ENCODE results near the gene PDPK1.

PDPK1 gene

DNA sequence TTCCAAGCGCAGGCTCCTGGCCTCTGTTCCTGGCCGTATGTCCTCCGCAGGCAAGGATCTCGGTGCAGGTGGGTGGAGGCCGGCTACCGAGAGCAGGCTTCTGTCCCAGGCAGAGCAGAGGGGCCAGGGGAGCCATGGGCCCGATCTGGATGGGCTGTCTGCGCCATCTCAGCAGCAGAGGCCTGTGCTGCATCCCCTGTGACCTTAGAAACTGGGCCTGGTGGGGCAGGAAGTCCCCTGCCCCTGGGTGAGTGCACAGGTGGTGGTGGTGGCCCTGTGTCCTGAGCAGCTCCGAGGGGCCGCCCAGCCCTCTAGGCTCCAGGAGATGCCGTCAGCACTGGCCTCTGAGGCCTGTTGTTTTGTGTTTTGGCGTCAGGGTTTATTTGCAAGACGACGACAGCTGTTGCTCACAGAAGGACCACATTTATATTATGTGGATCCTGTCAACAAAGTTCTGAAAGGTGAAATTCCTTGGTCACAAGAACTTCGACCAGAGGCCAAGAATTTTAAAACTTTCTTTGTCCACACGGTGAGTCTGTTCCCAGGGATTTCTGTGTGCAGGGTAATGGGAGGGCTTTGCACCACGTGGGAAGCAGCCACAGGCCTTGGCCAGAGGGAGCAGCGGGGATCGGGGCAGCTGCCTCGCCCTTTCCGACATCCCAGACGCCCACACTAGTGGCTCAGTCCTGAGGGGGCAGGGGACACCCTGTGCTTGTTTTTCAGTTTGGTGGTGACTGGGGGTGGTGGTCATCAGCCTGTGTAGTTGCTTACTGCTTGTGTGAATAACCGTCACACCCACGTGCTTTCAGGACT is 59.1 kb downstream of the PDPK1 start:
- TF ChIP-seq ISL1 (CRISPR knock-in tag; IDR thresholded peaks at IDR 0.05): no peak
- TF ChIP-seq ZFP3 (CRISPR knock-in tag; IDR thresholded peaks at IDR 0.05): no peak
- no peak for TF ChIP-seq TOX (CRISPR knock-in tag; IDR thresholded peaks at IDR 0.05; ENCODE audit: borderline replicate concordance)
- TF ChIP-seq CSDC2 (CRISPR knock-in tag; IDR thresholded peaks at IDR 0.05): no peak
- TF ChIP-seq ZFP30 (CRISPR knock-in tag; IDR thresholded peaks at IDR 0.05): no peak
- no peak for TF ChIP-seq ARNTL (CRISPR knock-in tag; IDR thresholded peaks at IDR 0.05; ENCODE audit: borderline replicate concordance, low read depth)
- TF ChIP-seq CSRNP3 (CRISPR knock-in tag; IDR thresholded peaks at IDR 0.05): no peak
- ATAC-seq: no peak

- ATAC-seq: no peak
These were observed 59.7 kb downstream of the PDPK1 start for GRCh38 chr16:2597560-2597902.

More at GRCh38 chr16:2597560-2597902, 59.7 kb downstream of the PDPK1 start:
- TF ChIP-seq RARB (CRISPR knock-in tag; IDR thresholded peaks at IDR 0.05): no peak
- TF ChIP-seq ESRRG (CRISPR knock-in tag; IDR thresholded peaks at IDR 0.05): no peak
- TF ChIP-seq PPARA (CRISPR knock-in tag; IDR thresholded peaks at IDR 0.05; ENCODE audit: borderline replicate concordance): no peak
- TF ChIP-seq ISL1 (CRISPR knock-in tag; IDR thresholded peaks at IDR 0.05): no peak
- no peak for TF ChIP-seq ZNF8 (CRISPR knock-in tag; IDR thresholded peaks at IDR 0.05)
- no peak for TF ChIP-seq PATZ1 (CRISPR knock-in tag; IDR thresholded peaks at IDR 0.05; ENCODE audit: borderline replicate concordance)
- TF ChIP-seq SNAI2 (CRISPR knock-in tag; IDR thresholded peaks at IDR 0.05): no peak
- TF ChIP-seq CSRNP3 (CRISPR knock-in tag; IDR thresholded peaks at IDR 0.05): no peak
- no peak for TF ChIP-seq TOX (CRISPR knock-in tag; IDR thresholded peaks at IDR 0.05; ENCODE audit: borderline replicate concordance)
- no peak for TF ChIP-seq ZNF70 (CRISPR knock-in tag; IDR thresholded peaks at IDR 0.05)
- TF ChIP-seq ZFP3 (CRISPR knock-in tag; IDR thresholded peaks at IDR 0.05): no peak
- TF ChIP-seq ARNTL (CRISPR knock-in tag; IDR thresholded peaks at IDR 0.05; ENCODE audit: borderline replicate concordance, low read depth): no peak
- no peak for TF ChIP-seq CSDC2 (CRISPR knock-in tag; IDR thresholded peaks at IDR 0.05)
- no peak for TF ChIP-seq ZFP30 (CRISPR knock-in tag; IDR thresholded peaks at IDR 0.05)
- no peak for TF ChIP-seq GLIS3 (CRISPR knock-in tag; IDR thresholded peaks at IDR 0.05)
- TF ChIP-seq BACH2 (CRISPR knock-in tag; IDR thresholded peaks at IDR 0.05; ENCODE audit: borderline replicate concordance): no peak
- no peak for TF ChIP-seq POU6F1 (CRISPR knock-in tag; IDR thresholded peaks at IDR 0.05; ENCODE audit: borderline replicate concordance, low read depth)
- TF ChIP-seq TSHZ2 (CRISPR knock-in tag; IDR thresholded peaks at IDR 0.05): no peak
- TF ChIP-seq, protein P1, sequence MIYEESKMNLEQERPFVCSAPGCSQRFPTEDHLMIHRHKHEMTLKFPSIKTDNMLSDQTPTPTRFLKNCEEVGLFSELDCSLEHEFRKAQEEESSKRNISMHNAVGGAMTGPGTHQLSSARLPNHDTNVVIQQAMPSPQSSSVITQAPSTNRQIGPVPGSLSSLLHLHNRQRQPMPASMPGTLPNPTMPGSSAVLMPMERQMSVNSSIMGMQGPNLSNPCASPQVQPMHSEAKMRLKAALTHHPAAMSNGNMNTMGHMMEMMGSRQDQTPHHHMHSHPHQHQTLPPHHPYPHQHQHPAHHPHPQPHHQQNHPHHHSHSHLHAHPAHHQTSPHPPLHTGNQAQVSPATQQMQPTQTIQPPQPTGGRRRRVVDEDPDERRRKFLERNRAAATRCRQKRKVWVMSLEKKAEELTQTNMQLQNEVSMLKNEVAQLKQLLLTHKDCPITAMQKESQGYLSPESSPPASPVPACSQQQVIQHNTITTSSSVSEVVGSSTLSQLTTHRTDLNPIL (CRISPR knock-in tag; IDR thresholded peaks at IDR 0.05; ENCODE audit: low read depth): no peak
